Effector memory CD4-positive, alpha-beta T cell (primary cell): ENCODE measurements around the gene PGAM1.
A peak's percentile ranks its signal among the peaks of the same experiment; 100 is the strongest.

Experiments used
- DNase-seq, 3 donors: peaks; one replicate each; pipeline ENCODE4 v3.0.0-alpha.2; 2020
- H3K27ac ChIP-seq: 2 replicates; pipeline ENCODE4 v1.7.0; 2013; ENCODE audit warnings: mild to moderate bottlenecking, low read length, moderate library complexity; ENCODE audit not compliant: insufficient read depth, poor library complexity, severe bottlenecking
- H3K27me3 ChIP-seq: replicated peaks from 2 replicates; pipeline ENCODE4 v1.7.0; 2013; ENCODE audit warnings: mild to moderate bottlenecking, low read length; ENCODE audit not compliant: insufficient read depth, control insufficient read depth, poor library complexity, severe bottlenecking
- H3K36me3 ChIP-seq: 2 replicates; pipeline ENCODE4 v1.7.0; 2013; ENCODE audit warnings: mild to moderate bottlenecking, low read length, moderate library complexity; ENCODE audit not compliant: control insufficient read depth, insufficient read depth
- H3K4me1 ChIP-seq: 2 replicates; pipeline ENCODE4 v1.7.0; 2013; ENCODE audit warnings: low read length, mild to moderate bottlenecking; ENCODE audit not compliant: control insufficient read depth, insufficient read depth, poor library complexity, severe bottlenecking
- H3K4me3 ChIP-seq: 2 replicates; pipeline ENCODE4 v1.7.0; 2013; ENCODE audit warnings: low read length, low read depth, mild to moderate bottlenecking; ENCODE audit not compliant: insufficient read depth, poor library complexity, severe bottlenecking
- H3K9me3 ChIP-seq: 2 replicates; pipeline ENCODE4 v1.7.0; 2013; ENCODE audit warnings: mild to moderate bottlenecking, low read length, moderate library complexity; ENCODE audit not compliant: control insufficient read depth

Gene PGAM1

GRCh38 chr10:97454330-97455036 lies 28.5 kb downstream of the PGAM1 start:
- Histone ChIP-seq H3K36me3 (peaks cover 40% of the 10 kb centered on the region), H3K27me3 (no peaks in the 10 kb centered on the region), H3K4me1 (no peaks in the 10 kb centered on the region), H3K9me3 (no peaks in the 10 kb centered on the region), H3K4me3 (no peak overlapping the region), H3K27ac (peak overlapping the region; percentile 7)
- no peak for DNase-seq

GRCh38 chr10:97456034-97456685 lies 30.2 kb downstream of the PGAM1 start:
- Histone ChIP-seq H3K36me3 (peaks cover 56% of the 10 kb centered on the region), H3K4me1 (no peaks in the 10 kb centered on the region), H3K9me3 (no peaks in the 10 kb centered on the region), H3K27ac (no peak overlapping the region), H3K27me3 (no peaks in the 10 kb centered on the region), H3K4me3 (no peak overlapping the region)
- DNase-seq: no peak

GRCh38 chr10:97456686-97457065 lies 30.7 kb downstream of the PGAM1 start:
- Histone ChIP-seq H3K36me3 (peaks cover 62% of the 10 kb centered on the region), H3K27ac (no peak overlapping the region), H3K4me3 (no peak overlapping the region), H3K9me3 (no peaks in the 10 kb centered on the region), H3K27me3 (no peaks in the 10 kb centered on the region), H3K4me1 (no peaks in the 10 kb centered on the region)
- no peak for DNase-seq

GRCh38 chr10:97459111-97459510 lies 33.1 kb downstream of the PGAM1 start:
- no peaks in the 10 kb centered on the region for H3K9me3 ChIP-seq
- no peaks in the 10 kb centered on the region for H3K27me3 ChIP-seq
- DNase-seq: no peak
- H3K27ac ChIP-seq: no peak overlapping the region
- H3K4me1 ChIP-seq: no peaks in the 10 kb centered on the region
- no peak overlapping the region for H3K4me3 ChIP-seq
- H3K36me3 ChIP-seq: peaks cover 66% of the 10 kb centered on the region

- Histone ChIP-seq H3K27me3 (no peaks in the 10 kb centered on the region), H3K4me1 (no peaks in the 10 kb centered on the region), H3K27ac (no peak overlapping the region), H3K4me3 (no peak overlapping the region), H3K9me3 (no peaks in the 10 kb centered on the region), H3K36me3 (peaks cover 72% of the 10 kb centered on the region)
- DNase-seq: no peak
These were observed 33.9 kb downstream of the PGAM1 start for GRCh38 chr10:97459933-97460332.

- H3K36me3 ChIP-seq: peaks cover 84% of the 10 kb centered on the region
These were observed 36.3 kb downstream of the PGAM1 start for GRCh38 chr10:97462309-97462708.

GRCh38 chr10:97463363-97464132 lies 37.6 kb downstream of the PGAM1 start:
- Histone ChIP-seq H3K4me1 (no peaks in the 10 kb centered on the region), H3K9me3 (no peaks in the 10 kb centered on the region), H3K27ac (no peak overlapping the region), H3K27me3 (no peaks in the 10 kb centered on the region), H3K36me3 (peaks cover 93% of the 10 kb centered on the region), H3K4me3 (no peak overlapping the region)
- DNase-seq: peak in 1 of 3 donors; percentile 11

More at GRCh38 chr10:97462309-97462708, 36.3 kb downstream of the PGAM1 start:
- DNase-seq: no peak
- Histone ChIP-seq H3K4me1 (no peaks in the 10 kb centered on the region), H3K9me3 (no peaks in the 10 kb centered on the region), H3K27ac (no peak overlapping the region), H3K27me3 (no peaks in the 10 kb centered on the region), H3K4me3 (no peak overlapping the region)

- H3K4me3 ChIP-seq: no peak overlapping the region
These were observed 38.2 kb downstream of the PGAM1 start for GRCh38 chr10:97464226-97464625.

GRCh38 chr10:97465982-97466381 lies 40.0 kb downstream of the PGAM1 start:
- no peak for DNase-seq
- Histone ChIP-seq H3K27me3 (no peaks in the 10 kb centered on the region), H3K36me3 (peaks cover 93% of the 10 kb centered on the region), H3K4me1 (no peaks in the 10 kb centered on the region), H3K4me3 (no peak overlapping the region), H3K9me3 (no peaks in the 10 kb centered on the region), H3K27ac (no peak overlapping the region)

More at GRCh38 chr10:97464226-97464625, 38.2 kb downstream of the PGAM1 start:
- no peaks in the 10 kb centered on the region for H3K9me3 ChIP-seq
- DNase-seq: no peak
- H3K27me3 ChIP-seq: no peaks in the 10 kb centered on the region
- H3K27ac ChIP-seq: no peak overlapping the region
- peaks cover 93% of the 10 kb centered on the region for H3K36me3 ChIP-seq
- no peaks in the 10 kb centered on the region for H3K4me1 ChIP-seq

GRCh38 chr10:97466755-97467154 lies 40.8 kb downstream of the PGAM1 start:
- Histone ChIP-seq H3K4me3 (no peak overlapping the region), H3K27me3 (no peaks in the 10 kb centered on the region), H3K4me1 (no peaks in the 10 kb centered on the region), H3K36me3 (peaks cover 88% of the 10 kb centered on the region), H3K9me3 (no peaks in the 10 kb centered on the region), H3K27ac (no peak overlapping the region)
- no peak for DNase-seq
